GM19455 (cell line): Measurements from ENCODE around the gene RBP5.

Source experiments
- ATAC-seq: cut with Tn5 transposase; IDR thresholded peaks from one replicate; pipeline ENCODE4 v1.9.1; 2021; ENCODE audit not compliant: unreplicated experiment

Gene RBP5

DNA sequence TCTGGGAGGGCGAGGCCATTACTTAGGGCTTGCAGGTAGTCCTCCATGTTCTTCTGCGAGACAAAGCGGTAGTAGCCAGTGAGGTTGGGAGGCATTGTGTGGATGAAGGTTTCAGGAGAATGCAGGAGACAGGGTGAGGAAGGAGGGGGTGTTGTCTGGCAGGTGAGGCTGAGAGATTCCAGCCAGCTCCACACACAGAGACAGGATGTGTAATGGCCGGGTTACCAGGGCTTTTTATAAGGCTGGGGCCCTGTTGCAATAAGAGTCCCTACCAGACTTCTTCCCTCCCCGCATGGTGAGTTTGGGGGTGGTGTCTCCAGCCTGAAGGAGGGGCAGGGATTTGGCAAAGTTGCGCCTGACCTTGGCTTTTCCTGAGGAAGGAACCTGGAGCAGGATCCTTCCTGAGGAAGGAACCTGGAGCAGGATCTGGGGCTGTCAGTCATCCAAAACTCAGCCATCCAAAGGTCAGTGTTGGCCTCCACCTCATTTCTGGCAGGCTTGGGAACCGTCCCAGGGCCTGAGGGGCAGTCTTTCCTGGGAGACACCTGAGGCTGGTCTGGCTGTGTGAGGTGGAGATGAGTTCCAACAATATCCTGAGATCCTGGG lies at the start of gene RBP5:
Gene RBP5 (minus strand): TSS at position 209 of the 606 bp plus-strand sequence. CDS start 114 bp downstream, at position 95.
- ATAC-seq: no peak

GRCh38 chr12:7178481-7178880 lies 49.8 kb upstream of the RBP5 start:
- no peak for ATAC-seq

DNA sequence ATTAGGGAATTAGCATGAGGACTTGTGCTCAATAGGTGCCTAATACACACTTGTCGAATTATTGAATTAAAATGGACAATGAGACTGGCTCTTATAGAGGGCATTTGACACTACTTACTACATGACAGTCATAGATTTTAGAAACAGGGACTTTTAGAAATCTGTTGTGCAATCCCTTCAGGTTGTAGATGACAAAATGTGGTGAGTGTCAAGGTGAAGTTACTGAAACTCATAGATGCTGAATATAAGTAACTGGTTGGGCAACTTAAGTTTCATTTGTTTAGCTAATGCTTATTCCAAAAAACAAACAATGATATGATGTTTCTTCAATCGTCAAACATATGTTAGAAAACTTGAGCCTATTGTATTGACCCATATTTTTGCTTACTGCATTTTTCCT lies 47.9 kb upstream of the RBP5 start:
- ATAC-seq: no peak

DNA sequence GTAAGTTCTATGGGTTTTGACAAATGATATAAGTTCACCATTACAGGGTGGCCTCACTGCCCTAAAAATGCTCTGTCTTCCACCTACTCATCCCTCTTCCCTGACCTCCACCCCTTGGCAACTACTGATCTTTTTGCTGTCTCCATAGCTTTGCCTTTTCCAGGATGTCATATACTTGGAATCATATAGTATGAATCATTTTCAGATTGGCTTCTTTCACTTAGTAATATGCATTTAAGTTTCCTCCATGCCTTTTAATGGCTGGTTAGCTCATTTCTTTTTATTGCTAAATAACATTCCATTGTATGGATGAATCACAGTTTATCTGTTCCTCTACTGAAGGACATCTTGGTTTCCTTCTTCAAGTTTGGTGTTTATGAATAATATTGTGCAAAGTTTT lies 46.8 kb upstream of the RBP5 start:
- ATAC-seq: no peak

DNA sequence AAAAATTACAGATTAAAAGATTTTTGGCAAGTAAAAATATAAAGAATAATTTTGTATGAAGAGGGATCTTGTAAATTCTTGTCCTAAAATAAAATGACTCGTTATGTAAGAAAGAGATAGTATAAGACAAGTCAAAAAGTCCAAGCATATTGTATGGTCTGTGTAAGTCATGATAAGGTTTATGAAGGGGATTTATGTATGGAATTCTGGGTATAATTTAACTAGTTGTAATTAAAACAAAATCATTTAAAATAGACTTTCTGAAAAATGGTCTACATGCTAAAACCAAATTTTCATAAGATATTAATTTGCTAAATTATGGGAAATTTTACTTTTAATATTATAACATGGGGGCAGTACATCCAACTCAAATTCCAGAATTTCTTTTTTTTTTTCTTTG lies 43.2 kb upstream of the RBP5 start:
- no peak for ATAC-seq

DNA sequence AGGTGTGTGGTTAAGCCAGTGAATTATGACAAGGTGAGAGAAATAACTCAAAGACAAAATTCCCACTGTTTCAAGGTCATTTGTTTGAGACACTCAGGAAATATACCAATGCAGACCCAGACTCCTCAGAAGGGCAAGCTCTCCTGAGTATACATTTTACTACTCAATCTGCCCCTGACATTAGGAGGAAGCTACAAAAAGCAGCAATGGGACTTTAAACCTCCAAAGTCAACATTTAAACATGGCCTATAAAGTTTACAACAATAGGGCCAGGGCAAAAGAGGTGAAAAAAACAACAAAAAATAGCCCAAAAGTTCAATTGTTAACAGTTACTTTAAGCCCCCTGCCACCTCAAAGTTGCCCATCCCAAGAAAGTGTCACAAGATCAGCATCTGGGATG lies 41.3 kb upstream of the RBP5 start:
- ATAC-seq: no peak

GRCh38 chr12:7162691-7163114 lies 34.0 kb upstream of the RBP5 start:
- no peak for ATAC-seq

GRCh38 chr12:7161811-7162210 lies 33.1 kb upstream of the RBP5 start:
- ATAC-seq: no peak

- ATAC-seq: no peak
Measured at GRCh38 chr12:7161327-7161726, 32.6 kb upstream of the RBP5 start.

GRCh38 chr12:7160183-7160582 lies 31.5 kb upstream of the RBP5 start:
- no peak for ATAC-seq

DNA sequence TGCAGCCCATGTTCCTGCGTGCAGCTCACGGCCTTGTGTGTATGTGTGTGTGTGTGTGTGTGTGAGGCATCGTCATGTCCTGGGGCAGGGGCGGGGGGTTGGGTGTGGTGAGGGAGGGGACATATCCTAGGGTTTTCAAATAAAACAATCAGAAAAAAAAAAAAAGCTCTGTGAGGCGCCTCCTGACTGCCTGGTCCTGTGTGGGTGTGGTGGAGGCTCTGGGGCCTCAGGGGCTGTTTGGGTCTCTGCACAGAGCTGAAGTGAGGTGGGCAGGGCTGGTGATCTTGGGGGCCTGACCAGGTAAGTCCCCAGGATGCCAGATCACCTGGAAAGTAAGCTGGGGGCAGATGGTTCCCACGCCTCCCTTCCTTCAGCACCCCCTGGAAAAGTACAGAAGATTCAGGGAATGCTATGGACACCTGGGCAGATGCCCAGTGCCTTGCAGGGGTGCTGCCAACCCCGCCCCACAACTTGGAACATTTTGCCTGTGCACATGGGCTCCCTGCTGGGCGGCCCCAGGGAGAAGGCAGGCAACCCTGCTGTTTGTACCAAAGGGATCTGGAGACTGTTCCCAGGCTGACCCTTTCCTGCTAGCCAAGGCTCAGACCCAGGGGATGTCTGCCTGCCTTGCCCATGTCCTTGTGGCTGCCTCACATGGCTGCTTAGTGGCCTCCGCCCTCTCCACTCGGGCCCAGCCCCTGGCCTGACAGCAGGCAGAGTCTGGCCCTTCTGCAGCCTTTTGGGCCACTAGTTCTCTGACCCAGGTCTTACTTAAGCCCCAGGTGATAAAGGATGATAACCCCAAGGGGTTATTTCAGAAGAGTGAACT lies 30.3 kb upstream of the RBP5 start:
- ATAC-seq: no peak

DNA sequence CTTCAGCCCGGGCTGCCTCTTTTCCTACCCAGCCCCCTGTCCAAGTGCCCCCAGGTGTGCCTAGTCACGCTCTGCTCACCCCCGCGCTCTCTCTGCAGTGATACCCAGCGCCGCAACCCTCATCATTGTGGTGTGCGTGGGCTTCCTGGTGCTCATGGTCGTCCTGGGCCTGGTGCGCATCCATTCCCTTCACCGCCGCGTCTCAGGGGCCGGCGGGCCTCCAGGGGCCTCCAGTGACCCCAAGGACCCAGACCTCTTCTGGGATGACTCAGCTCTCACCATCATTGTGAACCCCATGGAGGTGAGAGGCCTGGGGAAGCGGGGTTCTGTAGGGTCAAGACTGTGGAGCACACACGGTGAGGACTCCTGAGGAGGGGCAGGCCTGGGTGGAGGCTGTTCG lies 28.7 kb upstream of the RBP5 start:
- no peak for ATAC-seq

- ATAC-seq: no peak
Measured at GRCh38 chr12:7156259-7157197, 27.8 kb upstream of the RBP5 start.

DNA sequence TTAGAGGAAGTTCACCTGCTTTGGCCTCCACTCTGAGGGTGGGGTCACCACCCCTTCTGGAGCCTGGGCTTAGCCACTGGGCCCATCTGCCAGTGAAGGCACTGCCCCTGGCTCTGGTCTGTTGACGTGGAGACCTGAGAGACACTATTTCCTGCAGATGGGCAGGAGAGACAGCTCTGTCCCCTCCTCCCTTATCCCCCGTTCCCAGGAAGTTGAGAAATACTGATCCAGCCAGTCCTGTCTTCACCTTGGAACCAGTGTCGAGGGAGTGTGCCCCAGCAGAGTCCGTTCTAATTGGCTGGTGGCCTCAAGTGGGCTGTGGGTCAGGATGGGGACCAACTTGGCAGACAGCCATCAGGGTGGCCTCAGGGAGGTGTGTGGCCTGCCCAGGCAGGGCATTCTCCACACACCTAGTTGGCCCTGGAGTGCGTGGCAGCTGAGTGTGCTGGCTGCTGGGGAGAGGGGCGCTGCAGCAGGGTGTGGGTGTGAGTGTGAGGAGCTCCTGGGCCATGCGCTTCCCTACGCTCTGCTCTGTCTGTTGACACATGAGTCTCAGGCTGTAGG lies 26.9 kb upstream of the RBP5 start:
- no peak for ATAC-seq

- ATAC-seq: no peak
Measured at GRCh38 chr12:7154901-7155470, 26.3 kb upstream of the RBP5 start.

- no peak for ATAC-seq
Measured at GRCh38 chr12:7154042-7154441, 25.4 kb upstream of the RBP5 start.

DNA sequence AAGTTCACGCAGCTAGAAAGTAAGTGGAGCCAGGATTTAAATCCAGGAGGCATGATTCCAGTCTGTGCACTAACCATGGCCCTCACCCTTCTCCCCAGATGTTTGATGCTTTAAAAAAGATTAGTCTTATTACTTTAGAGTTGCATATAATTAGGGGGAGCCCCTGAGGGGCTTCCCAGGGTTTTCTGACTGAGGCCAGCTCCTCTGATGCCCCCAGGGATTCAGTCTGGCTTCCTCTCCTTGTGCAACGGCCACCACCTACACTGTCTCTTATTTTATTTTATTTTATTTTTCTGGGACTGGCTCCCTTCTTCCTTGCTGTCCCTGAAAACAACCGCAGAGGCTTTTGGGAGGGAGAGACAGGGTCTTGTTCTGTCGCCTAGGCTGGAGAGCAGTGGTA lies 24.1 kb upstream of the RBP5 start:
- no peak for ATAC-seq

DNA sequence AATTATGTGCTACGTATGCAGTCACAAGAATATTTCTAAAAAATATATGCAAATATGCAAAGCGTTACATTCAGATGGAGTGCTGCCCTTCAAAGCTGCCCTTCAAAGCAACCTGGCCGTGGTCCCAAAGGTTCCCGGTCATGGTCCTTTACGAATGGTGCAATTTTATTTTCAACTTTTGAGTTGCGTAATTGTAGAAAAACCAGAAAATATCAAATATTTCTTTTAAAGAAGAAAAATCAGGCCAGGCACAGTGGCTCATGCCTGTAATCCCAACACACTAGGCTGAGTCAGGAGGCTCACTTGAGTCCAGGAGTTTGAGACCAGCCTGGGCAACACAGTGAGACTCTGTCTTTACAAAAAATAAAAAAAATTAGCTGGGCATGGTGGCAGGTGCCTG lies 22.8 kb upstream of the RBP5 start:
- no peak for ATAC-seq

DNA sequence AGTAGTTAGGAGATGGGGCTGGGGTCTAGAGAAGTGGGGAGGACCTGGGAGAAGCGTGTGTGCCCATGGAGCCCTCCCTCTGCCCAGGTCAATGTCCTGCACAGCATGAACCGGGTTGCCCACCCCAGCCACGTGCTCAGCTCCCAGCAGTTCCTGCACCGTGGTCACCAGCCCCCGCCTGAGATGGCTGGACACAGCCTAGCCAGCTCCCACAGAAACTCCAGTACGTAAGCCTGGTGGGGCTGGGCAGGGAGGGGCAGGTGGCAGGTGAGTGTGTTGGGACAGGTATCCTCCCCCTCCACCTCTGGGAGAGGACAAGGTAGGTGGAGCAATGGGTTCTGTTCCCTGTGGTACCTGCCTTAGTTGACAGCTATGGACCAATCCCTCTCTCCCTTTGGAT lies 22.2 kb upstream of the RBP5 start:
- ATAC-seq: no peak

GRCh38 chr12:7150356-7150755 lies 21.7 kb upstream of the RBP5 start:
- ATAC-seq: no peak

GRCh38 chr12:7146906-7147305 lies 18.2 kb upstream of the RBP5 start:
- no peak for ATAC-seq
